Activated naive CD4-positive, alpha-beta T cell treated with anti-CD3 and anti-CD28 coated beads, Interleukin-2, amount 50 U/mL, for 72 hours (primary cell): ENCODE results near the gene SAFB2. TPM values are rescaled to one million over a fixed set of nuclear protein-coding genes. Genes with fewer than 3 reads are reported as not detected.
A peak's percentile ranks its signal among the peaks of the same experiment; 100 is the strongest.

Experiments
- ATAC-seq, 2 donors: fragments of 150-1000 bp; cut with Tn5 transposase; 2 replicates each; pipeline ENCODE4 v1.10.0; 2021; ENCODE audit warnings: mild to moderate bottlenecking in 2 of 2, moderate library complexity in 2 of 2
- DNase-seq, 2 donors: peaks; one replicate each; pipeline ENCODE4 v3.0.0; 2021 to 2022; ENCODE audit warnings: low spot score in 2 of 2
- H3K27ac Mint-ChIP-seq, 2 donors: one replicate each; pipeline ENCODE4 v1.8.0; 2022; ENCODE audit warnings: mild to moderate bottlenecking in 2 of 2, mixed read lengths in 2 of 2
- H3K36me3 Mint-ChIP-seq, 2 donors: one replicate each; pipeline ENCODE4 v1.8.0; 2022; ENCODE audit warnings: mixed read lengths in 2 of 2
- H3K9me3 Mint-ChIP-seq, 2 donors: one replicate each; pipeline ENCODE4 v1.8.0; 2022; ENCODE audit warnings: mixed read lengths in 2 of 2
- total RNA-seq, 2 donors: library from RNA; stranded (reverse); gene quantifications; one replicate each; pipeline ENCODE4 v1.2.3, GENCODE V29; 2022

The SAFB2 gene
- total RNA-seq, 2 donors from 2014 or later = 107 to 233 TPM

DNA sequence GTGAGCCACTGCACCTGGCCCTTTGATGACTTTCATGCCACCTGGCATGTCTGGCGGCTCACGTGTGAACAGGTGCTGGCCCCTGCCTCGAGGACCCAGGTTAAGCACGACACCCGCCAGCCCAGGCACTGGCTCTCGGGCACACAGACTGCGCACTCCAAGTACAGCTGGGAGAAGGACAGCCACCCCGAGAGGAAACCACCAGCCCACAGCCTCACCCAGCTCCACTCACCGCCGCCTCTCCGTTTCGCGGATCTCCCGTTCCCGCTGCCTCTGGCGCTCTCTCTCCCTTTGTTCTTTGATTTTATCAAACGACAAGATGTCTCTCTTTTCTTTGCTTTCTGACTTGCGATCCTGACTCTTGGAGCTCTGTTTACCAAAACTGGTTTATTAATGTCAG is 27.4 kb downstream of the SAFB2 start:
- Mint-ChIP-seq H3K27ac (peak overlapping the region; percentile 7 to 87), H3K9me3 (no peaks in the 10 kb centered on the region), H3K36me3 (peaks cover 28 to 37% of the 10 kb centered on the region in 2 donors)
- ATAC-seq (no peak), DNase-seq (no peak)

DNA sequence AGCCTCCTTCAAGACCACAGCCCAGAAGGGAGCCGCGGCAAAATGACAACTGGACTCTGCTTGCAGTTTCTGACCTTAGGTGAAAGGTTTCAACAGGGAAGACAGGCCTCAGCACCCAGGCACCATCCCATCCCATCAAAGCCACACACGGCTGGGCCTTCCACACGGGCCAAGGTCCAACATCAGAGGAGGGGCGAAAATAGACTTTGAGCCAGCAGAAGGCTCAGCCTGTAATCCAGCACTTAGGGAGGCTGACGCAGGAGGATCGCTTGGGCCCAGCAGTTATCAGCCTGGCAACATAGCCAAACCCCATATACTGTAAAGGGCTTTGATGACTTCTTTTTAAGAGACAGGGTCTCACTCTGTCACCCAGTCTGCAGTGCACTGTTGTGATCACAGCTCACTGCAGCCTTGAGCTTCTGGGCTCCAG is 28.0 kb downstream of the SAFB2 start:
- DNase-seq = no peak
- no peak for ATAC-seq
- Mint-ChIP-seq H3K9me3 (no peaks in the 10 kb centered on the region), H3K36me3 (peaks cover 25 to 33% of the 10 kb centered on the region in 2 donors), H3K27ac (peak overlapping the region in 1 of 2 donors; percentile 77)

DNA sequence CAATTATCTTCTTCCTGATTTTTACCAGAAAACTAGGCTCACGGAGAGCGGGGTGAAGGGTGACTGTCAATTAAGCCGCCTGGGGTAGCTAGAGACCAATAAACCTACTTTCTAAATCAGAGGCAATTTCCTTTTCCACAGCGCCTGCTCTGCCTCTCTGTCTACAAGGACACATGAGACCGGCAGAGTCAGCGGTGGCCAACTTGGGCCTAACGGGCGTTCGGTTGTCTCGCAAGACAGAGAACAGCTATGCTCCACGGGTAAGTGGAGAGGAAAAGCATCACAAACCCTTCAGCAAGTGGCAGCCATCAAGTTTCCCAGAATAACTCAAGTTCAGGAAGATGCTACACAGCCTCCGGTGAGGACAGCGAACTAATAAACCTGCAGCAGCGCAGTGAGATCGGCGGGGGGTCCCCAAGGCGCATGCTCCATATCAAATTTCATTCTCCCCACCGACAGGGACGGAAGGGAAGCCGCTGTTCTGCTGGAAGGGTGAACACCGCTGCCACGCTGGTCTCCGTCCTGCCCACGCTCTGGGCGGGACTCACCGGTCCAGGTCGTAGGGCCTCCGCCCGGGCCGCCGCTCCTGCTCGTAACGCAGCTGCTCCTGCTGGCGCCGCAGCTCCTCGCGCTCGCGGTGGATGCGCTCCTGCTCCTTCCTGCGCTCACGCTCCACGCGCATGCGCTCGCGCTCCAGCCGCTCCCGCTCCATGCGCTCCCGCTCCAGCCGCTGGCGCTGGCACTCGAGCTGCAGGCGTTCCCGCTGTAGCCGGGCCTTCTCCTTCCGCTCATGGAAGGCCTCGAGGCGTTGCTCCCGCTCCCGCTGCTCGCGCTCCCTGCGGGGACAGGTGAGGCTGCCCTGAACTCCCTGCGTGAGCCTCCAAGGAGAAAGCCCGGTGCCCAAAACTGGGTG is 29.0 kb downstream of the SAFB2 start:
- Mint-ChIP-seq H3K9me3 (no peaks in the 10 kb centered on the region), H3K27ac (peak overlapping the region in 1 of 2 donors; percentile 77), H3K36me3 (peaks cover 17 to 25% of the 10 kb centered on the region in 2 donors)
- DNase-seq (no peak), ATAC-seq (no peak)

DNA sequence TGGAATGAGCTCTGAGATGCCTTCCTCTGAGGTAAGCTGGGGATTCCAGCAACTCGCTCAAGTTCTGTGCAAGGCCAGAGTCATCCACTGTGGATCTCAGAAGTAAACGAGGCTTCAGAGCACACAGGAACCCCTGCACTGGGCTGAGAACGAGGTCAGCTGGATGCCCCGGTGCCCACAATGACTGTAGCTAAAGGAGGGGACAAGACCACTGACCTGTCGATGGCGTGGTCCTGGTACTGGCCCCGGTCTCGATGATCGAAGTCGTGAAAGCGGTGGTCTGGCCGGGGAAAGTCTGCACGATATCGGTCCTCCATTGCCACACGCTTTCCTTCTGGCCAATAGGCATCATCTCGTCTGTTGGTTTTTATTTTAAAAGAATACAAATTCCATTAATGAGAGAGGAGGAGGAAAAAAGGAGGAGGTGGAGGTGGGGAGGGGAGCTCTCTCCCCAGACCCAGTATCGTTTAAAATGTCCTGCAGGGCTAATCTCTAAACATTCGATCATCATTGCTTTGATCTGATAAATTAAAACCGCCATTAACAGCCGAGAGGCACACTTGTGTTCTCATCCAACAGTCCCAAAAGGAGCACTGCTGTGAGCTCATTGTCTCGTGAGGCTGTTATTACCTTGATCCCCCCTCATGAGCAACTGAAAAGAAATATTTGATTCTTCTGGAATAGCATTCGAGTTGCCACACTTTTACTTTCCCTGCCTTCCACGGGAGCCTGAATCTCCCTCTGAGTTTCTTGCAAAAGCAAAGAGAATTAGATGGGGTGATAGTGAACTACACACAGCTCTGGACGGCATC is 29.8 kb downstream of the SAFB2 start:
- DNase-seq (no peak), ATAC-seq (no peak)
- Mint-ChIP-seq H3K36me3 (peaks cover 17 to 25% of the 10 kb centered on the region in 2 donors), H3K9me3 (no peaks in the 10 kb centered on the region), H3K27ac (peak overlapping the region in 1 of 2 donors; percentile 77)

DNA sequence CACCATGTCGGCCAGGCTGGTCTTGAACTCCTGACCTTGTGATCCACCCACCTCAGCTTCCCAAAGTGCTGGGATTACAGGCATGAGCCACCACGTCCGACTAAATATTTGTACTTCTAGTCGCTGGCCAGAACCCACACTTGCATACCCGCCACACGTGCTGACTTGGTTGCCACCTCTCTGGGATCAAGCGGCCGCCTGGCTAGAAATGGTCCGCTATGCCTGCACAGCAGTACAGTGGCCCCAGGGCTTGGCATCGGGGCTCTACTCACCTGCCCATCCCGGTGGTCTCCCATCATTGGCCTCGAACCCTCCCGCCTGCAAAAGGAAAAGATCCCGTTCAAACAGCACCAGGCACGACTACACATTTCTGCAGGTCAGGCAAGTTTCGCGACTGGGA is 31.1 kb downstream of the SAFB2 start:
- DNase-seq (no peak), ATAC-seq (no peak)
- no peak overlapping the region for H3K27ac Mint-ChIP-seq
- H3K9me3 Mint-ChIP-seq = no peaks in the 10 kb centered on the region
- H3K36me3 Mint-ChIP-seq = peaks cover 17 to 20% of the 10 kb centered on the region in 2 donors

DNA sequence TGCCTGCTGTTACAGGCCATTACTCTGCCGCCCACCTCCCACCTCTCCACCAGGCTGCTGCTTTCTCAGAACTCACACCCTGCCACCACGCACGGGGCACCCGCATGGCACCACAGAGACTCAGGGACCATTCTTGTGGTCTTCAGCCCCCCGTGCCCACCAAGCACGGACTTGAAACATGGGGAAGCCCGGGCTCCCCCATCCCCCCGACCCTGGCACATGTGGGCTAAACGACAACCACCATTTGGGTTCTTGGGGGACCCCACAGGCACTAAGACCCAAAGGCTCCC is 31.8 kb downstream of the SAFB2 start:
- Mint-ChIP-seq H3K9me3 (no peaks in the 10 kb centered on the region), H3K27ac (peak overlapping the region; percentile 44 to 74), H3K36me3 (peaks cover 17 to 18% of the 10 kb centered on the region in 2 donors)
- DNase-seq = no peak
- ATAC-seq = no peak

DNA sequence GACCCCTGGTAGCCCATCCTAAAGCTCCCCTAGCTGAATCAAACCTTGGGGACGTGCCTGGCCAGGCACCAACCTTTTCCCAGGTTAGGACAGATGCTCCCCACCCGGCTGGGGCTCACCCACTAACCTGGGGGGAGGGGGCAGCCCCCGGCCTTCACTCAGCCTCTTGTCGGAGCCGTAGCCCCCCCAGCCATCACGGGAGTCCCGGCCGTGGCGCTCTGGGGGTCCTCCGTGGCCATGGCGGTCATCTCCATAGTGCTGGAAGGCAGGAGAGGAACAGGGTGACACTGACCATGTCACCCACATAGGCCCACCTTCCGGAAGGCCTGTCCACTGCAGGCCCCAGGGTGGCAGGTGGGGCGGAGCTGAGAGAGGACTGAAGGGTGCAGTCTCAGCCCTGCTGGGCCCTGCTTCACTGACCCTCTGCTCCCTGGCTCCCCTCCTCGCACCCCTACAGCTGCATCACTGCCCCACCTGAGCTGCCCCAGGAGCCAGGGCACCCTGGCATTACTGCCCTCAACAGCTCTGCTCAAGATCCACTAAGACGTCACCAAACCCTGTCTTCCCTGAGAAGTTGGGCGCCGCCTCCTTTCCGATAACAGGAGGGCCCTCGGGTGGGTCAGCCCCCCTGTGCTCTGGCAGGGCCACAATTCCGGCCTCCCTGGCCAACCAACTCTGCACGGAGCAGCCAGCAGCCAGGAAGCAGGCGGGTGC is 32.3 kb downstream of the SAFB2 start:
- DNase-seq (no peak), ATAC-seq (no peak)
- H3K36me3 Mint-ChIP-seq = peaks cover 14 to 15% of the 10 kb centered on the region in 2 donors
- H3K27ac Mint-ChIP-seq = peak overlapping the region; percentile 55 to 74
- no peaks in the 10 kb centered on the region for H3K9me3 Mint-ChIP-seq

DNA sequence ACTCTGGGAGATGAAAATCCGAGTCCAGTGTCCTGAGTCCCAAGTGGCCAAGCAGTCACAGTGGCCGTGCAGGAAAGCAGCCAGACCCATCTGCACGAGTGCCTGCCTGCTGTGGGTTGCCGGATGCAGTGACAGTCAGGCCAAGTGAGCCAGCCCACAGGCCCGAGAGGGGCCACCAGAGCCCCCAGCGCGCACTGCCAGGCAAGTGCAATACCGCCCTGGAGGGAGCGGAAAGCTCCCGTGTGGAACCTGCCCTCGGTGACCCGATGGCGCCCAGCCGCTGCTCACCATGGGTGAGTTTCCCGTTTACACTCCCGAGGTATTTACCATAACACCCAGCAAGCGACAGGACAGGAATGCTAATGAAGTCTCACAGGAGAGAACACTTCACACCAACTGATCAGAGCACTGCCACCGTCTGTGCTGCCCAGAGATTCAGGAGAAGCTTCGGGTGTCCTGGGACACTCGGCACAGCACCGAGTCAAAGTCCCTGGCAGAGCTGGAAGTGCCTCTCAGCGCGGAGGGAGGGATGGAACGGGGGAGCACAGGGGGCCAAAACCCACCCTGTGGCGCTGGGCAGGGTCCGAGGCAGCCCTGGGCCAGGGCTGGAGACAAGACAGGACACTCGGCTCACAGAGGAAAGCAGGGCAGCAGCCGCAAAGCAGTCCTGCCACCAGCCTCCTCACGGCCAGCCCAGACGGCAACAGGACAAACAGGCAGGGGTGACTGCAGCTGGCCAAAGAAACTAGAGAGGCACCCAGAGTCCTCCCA is 33.5 kb downstream of the SAFB2 start:
- H3K27ac Mint-ChIP-seq = peak overlapping the region in 1 of 2 donors; percentile 44
- ATAC-seq (no peak), DNase-seq (no peak)
- H3K9me3 Mint-ChIP-seq = no peaks in the 10 kb centered on the region
- H3K36me3 Mint-ChIP-seq = peaks cover 12 to 13% of the 10 kb centered on the region in 2 donors

DNA sequence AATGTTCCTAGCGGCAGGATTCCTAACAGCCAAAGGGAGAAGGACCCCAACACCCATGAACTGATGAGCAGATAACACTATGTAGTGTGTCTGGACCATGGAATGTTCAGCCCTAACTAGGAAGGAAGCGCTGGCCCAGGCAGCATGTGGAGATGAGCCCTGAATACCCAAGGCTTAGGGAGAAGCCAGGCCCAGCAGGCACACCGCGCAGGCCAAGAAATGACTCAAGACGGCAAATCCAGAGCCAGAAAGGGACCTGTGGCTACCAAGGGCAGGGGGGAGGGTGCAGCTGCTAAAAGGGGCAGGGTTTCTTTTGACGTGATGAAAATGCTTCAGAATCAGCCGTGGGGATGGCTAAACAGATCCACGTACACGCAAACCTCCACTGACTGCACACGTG is 34.1 kb downstream of the SAFB2 start:
- DNase-seq = no peak
- no peak for ATAC-seq
- Mint-ChIP-seq H3K9me3 (no peaks in the 10 kb centered on the region), H3K36me3 (peaks cover 12% of the 10 kb centered on the region in 2 donors), H3K27ac (peak overlapping the region in 1 of 2 donors; percentile 13)

DNA sequence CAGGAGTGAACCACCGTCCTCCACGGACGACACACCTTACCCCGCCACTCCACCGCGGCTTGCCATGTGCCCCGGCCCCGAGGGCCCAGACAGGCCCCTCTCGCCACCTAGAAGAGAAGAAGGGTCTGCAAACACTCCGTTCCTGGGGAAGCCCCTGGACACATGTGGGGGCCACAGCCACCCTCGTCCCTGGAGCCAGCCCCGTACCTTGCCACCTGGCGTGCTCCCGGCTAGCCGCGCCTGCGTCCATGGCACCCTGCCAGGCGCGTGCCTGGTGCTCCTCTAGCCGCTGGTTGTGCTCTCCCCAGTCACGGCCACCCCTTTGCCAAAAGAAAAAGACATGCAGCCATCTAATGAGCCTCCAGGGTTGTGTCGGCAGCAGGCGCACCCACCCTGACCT is 34.9 kb downstream of the SAFB2 start:
- Mint-ChIP-seq H3K27ac (peak overlapping the region in 1 of 2 donors; percentile 13), H3K9me3 (no peaks in the 10 kb centered on the region), H3K36me3 (peaks cover 5% of the 10 kb centered on the region in 2 donors)
- DNase-seq (no peak), ATAC-seq (no peak)

DNA sequence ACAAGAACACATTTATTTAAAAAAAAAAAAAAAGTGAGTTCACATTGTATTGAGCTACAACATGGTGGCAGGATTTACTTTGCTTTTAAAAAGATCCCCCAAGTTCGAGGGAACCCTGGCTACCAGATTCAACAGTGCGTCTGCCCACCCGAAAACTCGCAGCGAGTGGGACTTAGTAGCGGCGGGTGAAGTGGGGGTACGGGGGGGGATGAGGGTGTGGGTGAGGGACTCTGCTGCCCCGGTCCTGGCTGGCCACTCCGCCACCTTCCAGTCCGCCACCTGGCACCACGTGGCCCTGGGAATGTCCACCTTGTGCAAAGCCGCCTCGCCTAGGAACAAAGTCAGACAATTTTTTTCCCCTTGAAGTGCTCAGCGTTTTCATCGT is 35.5 kb downstream of the SAFB2 start:
- peak overlapping the region in 1 of 2 donors; percentile 55 for H3K27ac Mint-ChIP-seq
- H3K36me3 Mint-ChIP-seq = no peaks in the 10 kb centered on the region
- no peak for ATAC-seq
- DNase-seq = no peak
- H3K9me3 Mint-ChIP-seq = no peaks in the 10 kb centered on the region

DNA sequence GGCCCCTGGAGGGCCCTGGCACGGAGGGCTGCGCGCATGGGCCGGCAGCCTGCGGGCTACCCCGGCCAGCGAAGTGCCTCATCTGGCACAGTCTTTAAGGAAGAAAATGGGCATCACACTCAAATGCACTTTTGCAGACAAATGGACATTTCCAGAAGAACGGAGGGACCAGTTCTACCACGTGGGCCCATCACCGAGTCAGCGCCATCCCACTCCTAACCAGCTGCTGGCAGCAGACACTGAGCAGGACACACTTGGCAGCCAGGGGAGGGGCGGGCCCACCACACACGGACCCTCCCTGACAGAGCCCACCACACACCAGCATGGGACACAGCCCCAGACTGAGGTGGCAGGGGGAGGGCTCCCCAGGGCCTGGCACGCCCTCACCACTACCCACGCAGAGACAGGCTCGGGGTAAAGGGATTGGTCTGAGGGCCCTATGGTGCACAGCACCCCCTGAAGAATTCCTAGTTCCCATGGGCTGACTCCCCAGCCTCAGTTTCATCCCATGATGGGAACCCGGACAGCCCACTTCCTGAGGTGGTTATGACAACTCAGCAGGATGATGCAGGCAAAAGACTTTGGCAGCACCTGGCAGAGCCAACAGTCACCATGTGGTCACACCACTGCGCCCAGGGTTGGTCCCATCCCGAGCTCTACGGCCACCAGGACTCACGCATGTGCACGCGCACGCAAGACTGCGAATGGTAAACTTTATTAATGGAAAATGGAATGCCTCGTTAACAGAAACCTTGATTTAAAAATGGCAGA is 36.1 kb downstream of the SAFB2 start:
- Mint-ChIP-seq H3K27ac (peak overlapping the region; percentile 55 to 82), H3K36me3 (no peaks in the 10 kb centered on the region), H3K9me3 (no peaks in the 10 kb centered on the region)
- DNase-seq (no peak), ATAC-seq (peak; percentile 19 to 47)

DNA sequence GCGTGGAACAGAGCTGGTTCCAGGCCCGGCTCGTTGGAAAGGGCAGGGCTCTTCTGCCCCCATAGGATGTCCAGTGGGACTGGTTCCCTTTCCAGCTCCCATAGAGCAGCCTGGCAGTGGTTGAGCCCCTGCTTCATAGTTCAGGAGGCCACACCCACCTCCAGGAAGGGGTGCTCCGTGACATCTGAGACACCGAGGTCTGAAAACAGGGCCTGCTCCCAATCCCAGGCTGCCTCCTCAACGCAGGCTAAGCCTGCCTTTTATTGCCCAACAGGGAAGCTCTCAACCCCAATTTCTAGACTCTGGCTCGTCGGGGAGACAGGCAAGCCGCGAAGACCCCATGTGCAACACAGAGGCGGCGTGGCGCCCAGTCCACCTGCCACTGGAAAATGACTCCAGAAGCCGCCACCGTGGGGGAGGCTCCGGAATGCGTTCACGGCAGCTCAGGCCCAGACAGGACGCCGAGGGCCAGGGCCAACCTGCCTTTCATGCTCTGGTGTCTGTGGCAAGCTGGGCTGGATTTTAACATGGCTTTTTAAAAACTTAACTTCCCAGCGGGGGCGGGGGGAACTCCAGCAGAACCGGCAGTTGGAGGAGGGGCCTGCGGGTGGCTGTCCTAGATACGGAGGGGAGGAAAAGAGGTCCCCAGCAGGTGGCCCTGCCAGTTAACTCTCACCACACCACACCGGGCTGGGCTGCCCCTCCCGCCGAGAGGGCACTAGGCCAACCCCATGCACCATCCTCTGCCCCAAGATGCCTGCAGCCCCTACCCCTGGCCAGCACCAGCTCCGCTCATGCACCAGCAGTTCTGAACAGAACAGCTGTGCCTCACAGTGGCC is 36.9 kb downstream of the SAFB2 start:
- no peaks in the 10 kb centered on the region for H3K9me3 Mint-ChIP-seq
- DNase-seq = peak; percentile 28 to 63
- H3K36me3 Mint-ChIP-seq = no peaks in the 10 kb centered on the region
- peak; percentile 55 to 66 for ATAC-seq
- H3K27ac Mint-ChIP-seq = peak overlapping the region; percentile 82 to 92

DNA sequence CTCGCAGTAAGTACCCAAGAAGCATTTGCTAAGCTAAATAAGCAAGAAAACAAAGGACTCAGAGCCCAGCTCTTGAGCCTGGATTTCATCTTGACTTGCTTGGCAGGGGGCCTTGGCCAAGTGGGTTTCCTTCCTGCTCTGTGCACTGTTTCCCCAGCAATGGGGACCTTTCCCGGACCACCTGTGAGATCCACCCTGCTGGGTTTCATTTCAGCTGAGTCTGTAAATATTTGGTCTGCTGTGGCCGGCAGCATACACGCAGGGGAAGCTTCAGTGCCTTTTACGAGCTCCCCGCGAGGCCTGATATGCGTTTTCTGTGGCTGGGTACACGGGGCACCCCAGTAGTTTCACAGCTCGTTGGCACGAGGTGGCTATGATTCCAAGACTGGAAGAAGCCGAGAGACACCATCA is 42.4 kb downstream of the SAFB2 start:
- H3K36me3 Mint-ChIP-seq = no peaks in the 10 kb centered on the region
- DNase-seq (no peak), ATAC-seq (no peak)
- H3K27ac Mint-ChIP-seq = no peak overlapping the region
- no peaks in the 10 kb centered on the region for H3K9me3 Mint-ChIP-seq

DNA sequence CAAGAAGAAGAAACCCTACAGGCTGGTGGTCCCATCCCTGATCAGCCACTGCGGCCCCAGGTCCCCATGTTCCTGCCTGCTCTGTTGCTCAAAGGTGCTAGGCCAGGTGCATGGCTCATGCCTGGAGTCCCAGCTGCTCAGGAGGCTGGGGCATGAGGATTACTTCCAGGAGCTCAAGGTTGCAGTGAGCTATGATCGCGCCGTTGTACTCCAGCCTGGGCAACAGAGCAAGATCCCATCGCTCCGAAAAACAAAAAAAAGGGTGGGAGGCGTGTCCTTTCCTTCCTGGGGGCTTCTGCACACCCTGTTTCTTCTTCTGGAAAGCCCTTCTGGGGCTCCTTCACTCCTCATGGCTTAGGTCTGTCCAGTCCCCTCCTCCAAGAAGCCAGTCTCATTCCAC is 42.9 kb downstream of the SAFB2 start:
- Mint-ChIP-seq H3K27ac (no peak overlapping the region), H3K9me3 (no peaks in the 10 kb centered on the region), H3K36me3 (no peaks in the 10 kb centered on the region)
- ATAC-seq (no peak), DNase-seq (no peak)
